PC-3 (cell line): Measurements from ENCODE around the gene CERS5. TPM values are rescaled to one million over a fixed set of nuclear protein-coding genes. Genes with fewer than 3 reads are reported as not detected.

Experiments
- ATAC-seq: fragments of 200-7000 bp; cut with Tn5 transposase; 2 replicates; pipeline ENCODE4 v1.9.1; 2020; ENCODE audit warnings: mild to moderate bottlenecking, moderate library complexity
- Bru-seq: library from RNA; stranded (reverse); fragments of 400-500 nt; gene quantifications from one replicate; lab custom pipeline; 2021; lab: Mats Ljungman, UMichigan
- BruChase-seq, 2 experiments: library from RNA; stranded (reverse); fragments of 400-500 nt; gene quantifications; one replicate each; lab custom pipeline; 2021; lab: Mats Ljungman, UMichigan
- BruUV-seq: library from RNA; stranded (reverse); fragments of 400-500 nt; replicated peaks from 2 replicates; lab custom pipeline; 2021; lab: Mats Ljungman, UMichigan
- CTCF ChIA-PET: fragments of 300-600 bp; sonication (Branson Sonifier 250); formaldehyde crosslinking; loops from one replicate; lab custom pipeline; 2022; ENCODE audit warnings: antibody characterized with exemption; lab: Charles Lee
- POLR2A ChIA-PET: fragments of 300-600 bp; sonication (Branson Sonifier 250); formaldehyde crosslinking; loops from one replicate; lab custom pipeline; 2022; ENCODE audit warnings: antibody characterized with exemption; ENCODE audit not compliant: unreplicated experiment; lab: Charles Lee
- DNase-seq: peaks from one replicate; pipeline ENCODE4 v3.0.0-alpha.2; 2015
- H2AFZ ChIP-seq: fragments of 300-600 bp; sonication (generic); 2 replicates; pipeline ENCODE4 v1.6.0; 2016; ENCODE audit warnings: antibody characterized with exemption, low read length
- H3F3A ChIP-seq: fragments of 300-600 bp; sonication (generic); one replicate; pipeline ENCODE4 v1.6.0; 2017; ENCODE audit warnings: antibody characterized with exemption, low read length, control low read depth, mild to moderate bottlenecking; ENCODE audit not compliant: unreplicated experiment
- H3K27ac ChIP-seq: fragments of 300-600 bp; sonication (generic); 2 replicates; pipeline ENCODE4 v1.5.1; 2016; ENCODE audit warnings: mild to moderate bottlenecking, low read length
- H3K27me3 ChIP-seq: fragments of 300-600 bp; sonication (generic); 2 replicates; pipeline ENCODE4 v1.6.1; 2016; ENCODE audit warnings: low read length, mixed read lengths
- H3K36me3 ChIP-seq: fragments of 300-600 bp; sonication (generic); 2 replicates; pipeline ENCODE4 v1.6.1; 2016; ENCODE audit warnings: low read depth, mixed run types, low read length, mixed read lengths
- H3K4me1 ChIP-seq: fragments of 300-600 bp; sonication (generic); 2 replicates; pipeline ENCODE4 v1.5.1; 2016; ENCODE audit warnings: low read length; ENCODE audit not compliant: insufficient read depth
- H3K4me2 ChIP-seq: fragments of 300-600 bp; sonication (generic); 2 replicates; pipeline ENCODE4 v1.6.0; 2016; ENCODE audit warnings: low read length
- H3K4me3 ChIP-seq: fragments of 300-600 bp; sonication (generic); 2 replicates; pipeline ENCODE4 v1.5.1; 2016; ENCODE audit warnings: mild to moderate bottlenecking, low read length, mixed read lengths
- H3K79me2 ChIP-seq: fragments of 300-600 bp; sonication (generic); 2 replicates; pipeline ENCODE4 v1.6.1; 2017; ENCODE audit warnings: low read length, mixed read lengths
- H3K9ac ChIP-seq: fragments of 300-600 bp; sonication (generic); 2 replicates; pipeline ENCODE4 v1.6.0; 2016; ENCODE audit warnings: mild to moderate bottlenecking, low read length
- H3K9me2 ChIP-seq: fragments of 300-600 bp; sonication (generic); replicated peaks from 2 replicates; pipeline ENCODE4 v1.6.1; 2016; ENCODE audit warnings: mixed run types, low read length, mixed read lengths
- H3K9me3 ChIP-seq: fragments of 300-600 bp; sonication (generic); 2 replicates; pipeline ENCODE4 v1.6.1; 2016; ENCODE audit warnings: low read length, mixed read lengths
- H4K20me1 ChIP-seq: fragments of 300-600 bp; sonication (generic); 2 replicates; pipeline ENCODE4 v1.6.1; 2016; ENCODE audit warnings: low read length, mixed read lengths
- EZH2 ChIP-seq: fragments of 300-600 bp; sonication (generic); IDR thresholded peaks from one replicate; pipeline ENCODE4 v1.6.1; 2017; ENCODE audit warnings: antibody characterized with exemption, mild to moderate bottlenecking, low read length; ENCODE audit not compliant: unreplicated experiment
- EZH2phosphoT487 ChIP-seq: fragments of 300-600 bp; sonication (generic); IDR thresholded peaks from 2 replicates; pipeline ENCODE4 v1.6.1; 2018; ENCODE audit warnings: mild to moderate bottlenecking, antibody characterized with exemption, low read length, borderline replicate concordance
- intact Hi-C: fragments of 100-400 bp; cut with micrococcal nuclease; formaldehyde crosslinking; loops from 2 replicates; pipeline ENCODE4 v1.9.0; 2023
- long read RNA-seq: library from polyadenylated mRNA; unstranded; transcript quantifications from one replicate; pipeline ENCODE4 v2.0.0, GENCODE V29; 2021; ENCODE audit not compliant: unreplicated experiment
- total RNA-seq: library from RNA; depleted of rRNA; stranded (reverse); fragments of >200 nt; gene quantifications from 2 replicates; pipeline ENCODE4 v1.2.3, GENCODE V29; 2014; rRNA removed
- TF ChIP-seq, protein P1 (sequence below): fragments of 300-600 bp; sonication (generic); conservative IDR thresholded peaks from 2 replicates; pipeline ENCODE4 v1.5.1; 2017; ENCODE audit warnings: antibody characterized with exemption, low read depth, mild to moderate bottlenecking, low read length

CERS5 gene
- total RNA-seq (24.9 and 29.7 TPM in 2 replicates), Bru-seq, nascent RNA (percentile 71 among the genes with signal in this experiment), BruChase-seq, experiment 1, labeled RNA remaining after a 6-hour chase (percentile 79 among the genes with signal in this experiment), BruChase-seq, experiment 2, labeled RNA remaining after a 2-hour chase (percentile 79 among the genes with signal in this experiment)
- long read RNA-seq, transcript CERS5-201 (10 exons, 2,051 nt), result major isoform, 66 of 91 reads
- long read RNA-seq, partial matches to known transcripts, result 6 of 91 reads
- long read RNA-seq, other reads (novel, unspliced or antisense), result 17 of 91 reads

DNA sequence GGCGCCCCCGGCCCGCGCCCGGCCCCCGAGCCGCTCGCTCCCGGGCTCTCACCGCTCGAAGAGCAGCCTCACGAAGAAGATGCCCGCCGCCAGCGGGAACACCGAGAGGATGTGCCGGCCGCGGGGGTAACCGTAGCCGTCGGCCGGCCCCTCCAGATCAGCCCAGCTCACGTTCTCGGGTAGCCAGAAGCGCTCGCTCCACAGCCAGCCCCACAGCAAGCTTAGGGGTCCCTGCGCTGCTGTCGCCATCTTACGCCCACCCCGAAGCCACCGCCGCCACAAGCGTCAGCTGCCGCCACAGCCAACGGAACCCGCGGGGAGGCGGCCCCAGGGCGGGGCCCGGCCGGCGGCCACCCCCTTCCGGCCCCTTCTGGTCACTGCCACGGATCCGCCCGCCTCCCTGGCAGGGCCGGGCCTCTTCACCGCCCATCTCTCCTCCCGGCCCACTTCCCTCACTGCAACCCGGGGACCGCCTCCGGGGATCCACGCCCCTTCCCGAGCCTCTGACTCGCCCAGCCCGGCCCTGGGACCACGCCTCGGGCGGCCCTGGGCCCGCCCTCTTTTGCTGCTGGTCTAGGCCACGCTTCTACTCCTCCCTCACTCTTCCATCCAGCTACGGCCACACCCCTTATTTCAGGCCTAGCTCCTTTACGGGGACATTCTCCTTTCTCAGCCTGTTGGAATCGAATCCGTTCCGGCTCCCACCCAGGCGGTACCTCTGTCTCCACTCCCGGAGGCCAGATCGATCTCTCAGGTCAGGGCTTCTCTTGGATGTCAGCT is at the start of gene CERS5:
TSS of gene CERS5 (minus strand) at position 321 of the 780 bp plus-strand sequence. CDS start at position 249, 72 bp downstream.
- no peaks in the 10 kb centered on the region for H4K20me1 ChIP-seq
- CTCF ChIA-PET, result interaction anchor here (0.6 to 1.5 kb wide), 4 partner anchors 35 to 82 kb away, joined by 3 to 11 read pairs (median 4); partner anchors contain the start of genes COX14 and SMARCD1
- peak; percentile 99 for DNase-seq
- peak within 1 kb of the TSS; percentile 95 for H3K4me3 ChIP-seq
- peak within 1 kb of the TSS; percentile 20; the same call in 1 of the 2 replicates for H3K27ac ChIP-seq
- H3F3A ChIP-seq, result no peaks in the 10 kb centered on the region
- peaks cover 41% of the 10 kb centered on the region for H3K79me2 ChIP-seq
- ATAC-seq, result peak; percentile 98
- H3K4me2 ChIP-seq, result peak within 1 kb of the TSS; percentile 98
- peak within 1 kb of the TSS; percentile 98 for H2AFZ ChIP-seq
- H3K9ac ChIP-seq, result peak within 1 kb of the TSS; percentile 88
- no TSS peak for BruUV-seq
- POLR2A ChIA-PET, result interaction anchor here (0.6 to 1.0 kb wide), 3 partner anchors 55 to 64 kb away, joined by 3 to 4 read pairs (median 4); no protein-coding TSS in a partner anchor
- no peaks in the 10 kb centered on the region for H3K27me3 ChIP-seq
- no peak for TF ChIP-seq EZH2
- no peak for TF ChIP-seq EZH2phosphoT487
- TF ChIP-seq, protein P1, sequence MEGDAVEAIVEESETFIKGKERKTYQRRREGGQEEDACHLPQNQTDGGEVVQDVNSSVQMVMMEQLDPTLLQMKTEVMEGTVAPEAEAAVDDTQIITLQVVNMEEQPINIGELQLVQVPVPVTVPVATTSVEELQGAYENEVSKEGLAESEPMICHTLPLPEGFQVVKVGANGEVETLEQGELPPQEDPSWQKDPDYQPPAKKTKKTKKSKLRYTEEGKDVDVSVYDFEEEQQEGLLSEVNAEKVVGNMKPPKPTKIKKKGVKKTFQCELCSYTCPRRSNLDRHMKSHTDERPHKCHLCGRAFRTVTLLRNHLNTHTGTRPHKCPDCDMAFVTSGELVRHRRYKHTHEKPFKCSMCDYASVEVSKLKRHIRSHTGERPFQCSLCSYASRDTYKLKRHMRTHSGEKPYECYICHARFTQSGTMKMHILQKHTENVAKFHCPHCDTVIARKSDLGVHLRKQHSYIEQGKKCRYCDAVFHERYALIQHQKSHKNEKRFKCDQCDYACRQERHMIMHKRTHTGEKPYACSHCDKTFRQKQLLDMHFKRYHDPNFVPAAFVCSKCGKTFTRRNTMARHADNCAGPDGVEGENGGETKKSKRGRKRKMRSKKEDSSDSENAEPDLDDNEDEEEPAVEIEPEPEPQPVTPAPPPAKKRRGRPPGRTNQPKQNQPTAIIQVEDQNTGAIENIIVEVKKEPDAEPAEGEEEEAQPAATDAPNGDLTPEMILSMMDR, result no peak
- no peaks in the 10 kb centered on the region for H3K36me3 ChIP-seq
- intact Hi-C loops, result loop anchor here (1.0 kb wide), 1 partner anchor 79 kb away; no protein-coding TSS in a partner anchor
- H3K9me3 ChIP-seq, result no peaks in the 10 kb centered on the region
- H3K9me2 ChIP-seq, result no peaks in the 10 kb centered on the region
- peaks cover 8% of the 10 kb centered on the region for H3K4me1 ChIP-seq

GRCh38 chr12:50215033-50215432 is 47.9 kb upstream of the CERS5 start:
- H3K79me2 ChIP-seq, result peaks cover 40% of the 10 kb centered on the region
- DNase-seq (peak; percentile 87), ATAC-seq (peak; percentile 55)
- no peak overlapping the region for H2AFZ ChIP-seq
- H3K4me1 ChIP-seq, result peaks cover 71% of the 10 kb centered on the region
- 0 out of 2 replicates have a peak, but pooled peaks cover 2% of the 10 kb centered on the region for H3K36me3 ChIP-seq
- ChIA-PET POLR2A (no interaction called here), CTCF (no interaction called here)
- no peaks in the 10 kb centered on the region for H3F3A ChIP-seq
- H3K9ac ChIP-seq, result peak overlapping the region; percentile 2; the same call in 1 of the 2 replicates
- H3K9me2 ChIP-seq, result no peaks in the 10 kb centered on the region
- H3K4me2 ChIP-seq, result peak overlapping the region; percentile 65
- no peaks in the 10 kb centered on the region for H3K27me3 ChIP-seq
- no peaks in the 10 kb centered on the region for H4K20me1 ChIP-seq
- H3K4me3 ChIP-seq, result no peak overlapping the region
- TF ChIP-seq EZH2phosphoT487, result no peak
- intact Hi-C loops, result no loop called here
- peak overlapping the region; percentile 68 for H3K27ac ChIP-seq
- BruUV-seq, result no TSS peak
- H3K9me3 ChIP-seq, result no peaks in the 10 kb centered on the region

DNA sequence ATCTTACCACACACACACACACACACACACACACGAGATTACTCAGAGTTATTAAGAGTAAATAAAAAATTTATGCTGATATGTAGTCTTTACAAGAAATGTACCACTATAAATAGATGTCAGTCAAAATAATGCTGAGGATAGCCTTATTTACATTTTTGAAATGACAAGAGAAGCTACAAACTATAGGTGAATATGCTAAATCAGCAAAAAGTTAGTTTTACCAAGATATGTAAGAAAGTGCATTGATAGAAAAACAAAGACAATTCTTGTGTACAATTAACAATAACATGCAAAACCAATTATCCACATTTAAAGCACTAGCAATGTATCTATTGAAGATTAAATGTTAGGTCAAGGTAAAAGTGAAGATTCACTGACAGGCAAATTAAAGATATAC is 46.8 kb upstream of the CERS5 start:
- peak overlapping the region; percentile 46 for H3K4me2 ChIP-seq
- ATAC-seq, result no peak
- TF ChIP-seq, protein P1, result no peak
- no peak for TF ChIP-seq EZH2phosphoT487
- DNase-seq, result no peak
- POLR2A ChIA-PET, result no interaction called here
- H3K9me2 ChIP-seq, result no peaks in the 10 kb centered on the region
- H4K20me1 ChIP-seq, result no peaks in the 10 kb centered on the region
- no peak overlapping the region for H3K9ac ChIP-seq
- H3K4me3 ChIP-seq, result no peak overlapping the region
- H3K27me3 ChIP-seq, result no peaks in the 10 kb centered on the region
- H3K9me3 ChIP-seq, result no peaks in the 10 kb centered on the region
- no TSS peak for BruUV-seq
- H2AFZ ChIP-seq, result no peak overlapping the region
- peak overlapping the region; percentile 68 for H3K27ac ChIP-seq
- peaks cover 63% of the 10 kb centered on the region for H3K4me1 ChIP-seq
- H3K79me2 ChIP-seq, result peaks cover 34% of the 10 kb centered on the region
- intact Hi-C loops, result no loop called here
- CTCF ChIA-PET, result no interaction called here
- no peaks in the 10 kb centered on the region for H3F3A ChIP-seq
- H3K36me3 ChIP-seq, result 0 out of 2 replicates have a peak, but pooled peaks cover 2% of the 10 kb centered on the region
